Mesendoderm (in vitro differentiated cells): Measurements from ENCODE around the gene SUGCT.
"Not testable (repeated sequence)": the region's sequence is repeated elsewhere in the genome, so short reads cannot be mapped to it uniquely, and the experiment has no call there.

Experiments used
- DNase-seq: peaks from one replicate; pipeline ENCODE4 v3.0.0; 2013
- H2AK5ac ChIP-seq: 2 replicates; pipeline ENCODE4 v1.6.1; 2013; ENCODE audit warnings: low read length, inconsistent platforms
- H2BK120ac ChIP-seq: 2 replicates; pipeline ENCODE4 v1.6.1; 2013; ENCODE audit warnings: low read depth, mild to moderate bottlenecking, low read length, moderate library complexity, mixed read lengths
- H2BK15ac ChIP-seq: replicated peaks from 2 replicates; pipeline ENCODE4 v1.6.1; 2013; ENCODE audit warnings: low read depth, mild to moderate bottlenecking, moderate library complexity
- H2BK5ac ChIP-seq: 2 replicates; pipeline ENCODE4 v1.6.1; 2013; ENCODE audit warnings: low read length, inconsistent platforms
- H3K18ac ChIP-seq: 2 replicates; pipeline ENCODE4 v1.6.1; 2013; ENCODE audit warnings: mild to moderate bottlenecking, low read length, mixed read lengths
- H3K23ac ChIP-seq: one replicate; pipeline ENCODE4 v1.6.1; 2013; ENCODE audit warnings: low read length
- H3K27ac ChIP-seq: 2 replicates; pipeline ENCODE4 v1.5.1; 2013; ENCODE audit warnings: low read depth, mild to moderate bottlenecking, inconsistent platforms, low read length, moderate library complexity
- H3K27me3 ChIP-seq: 2 replicates; pipeline ENCODE4 v1.6.1; 2013; ENCODE audit warnings: low read length, control low read depth, mild to moderate bottlenecking, inconsistent platforms; ENCODE audit not compliant: insufficient read depth, poor library complexity
- H3K36me3 ChIP-seq: 2 replicates; pipeline ENCODE4 v1.6.1; 2013; ENCODE audit warnings: low read length, inconsistent platforms; ENCODE audit not compliant: control insufficient read depth, insufficient read depth
- H3K4ac ChIP-seq: one replicate; pipeline ENCODE4 v1.6.1; 2013; ENCODE audit warnings: low read depth, mild to moderate bottlenecking, low read length, moderate library complexity
- H3K4me1 ChIP-seq: 2 replicates; pipeline ENCODE4 v1.6.1; 2013; ENCODE audit warnings: low read depth, low read length, inconsistent platforms; ENCODE audit not compliant: control insufficient read depth
- H3K4me2 ChIP-seq: 2 replicates; pipeline ENCODE4 v1.6.1; 2013; ENCODE audit warnings: low read length
- H3K4me3 ChIP-seq: 2 replicates; pipeline ENCODE4 v1.5.1; 2013; ENCODE audit warnings: mild to moderate bottlenecking, low read length
- H3K56ac ChIP-seq: one replicate; pipeline ENCODE4 v1.6.1; 2013; ENCODE audit warnings: low read length
- H3K79me1 ChIP-seq: 2 replicates; pipeline ENCODE4 v1.6.1; 2013; ENCODE audit warnings: low read length, inconsistent platforms
- H3K79me2 ChIP-seq: 2 replicates; pipeline ENCODE4 v1.6.1; 2013; ENCODE audit warnings: mild to moderate bottlenecking, low read length; ENCODE audit not compliant: control insufficient read depth, insufficient read depth
- H3K9ac ChIP-seq: 2 replicates; pipeline ENCODE4 v1.6.1; 2013; ENCODE audit warnings: low read length, inconsistent platforms
- H4K5ac ChIP-seq: one replicate; pipeline ENCODE4 v1.6.1; 2013; ENCODE audit warnings: low read length
- H4K8ac ChIP-seq: one replicate; pipeline ENCODE4 v1.6.1; 2013; ENCODE audit warnings: low read depth, mild to moderate bottlenecking, control low read depth, low read length, moderate library complexity
- WGBS: extraction: QIAGEN DNeasy Blood & Tissue Kit; methylation state at CpG from one replicate; pipeline ENCODE4 v1.1.7; 2013; ENCODE audit warnings: low lambda C conversion rate, missing lambda C conversion rate; ENCODE audit not compliant: insufficient coverage; ENCODE audit errors: extremely low coverage; 5-methylcytosine and 5-hydroxymethylcytosine counted together

The SUGCT gene

GRCh38 chr7:40622941-40623501, 488.2 kb downstream of the SUGCT start:
- Histone ChIP-seq H3K79me2 (no peaks in the 10 kb centered on the region), H3K18ac (no peak overlapping the region), H3K56ac (no peak overlapping the region)

GRCh38 chr7:40623863-40624262, 489.1 kb downstream of the SUGCT start:
- Histone ChIP-seq H3K23ac (no peak overlapping the region), H4K5ac (no peak overlapping the region), H3K4me1 (no peaks in the 10 kb centered on the region), H3K27ac (no peak overlapping the region), H2BK120ac (no peak overlapping the region), H2BK15ac (no peak overlapping the region), H3K4me2 (no peak overlapping the region), H3K36me3 (no peaks in the 10 kb centered on the region), H3K18ac (no peak overlapping the region), H2AK5ac (no peak overlapping the region), H3K79me2 (no peaks in the 10 kb centered on the region), H3K27me3 (no peaks in the 10 kb centered on the region), H4K8ac (no peak overlapping the region), H3K9ac (no peak overlapping the region), H3K4me3 (no peak overlapping the region), H2BK5ac (no peak overlapping the region), H3K79me1 (no peaks in the 10 kb centered on the region), H3K4ac (no peak overlapping the region), H3K56ac (no peak overlapping the region)
- no peak for DNase-seq
- no CpG with 5 or more reads among the region's 2 CpGs for WGBS

More at GRCh38 chr7:40622941-40623501, 488.2 kb downstream of the SUGCT start:
- Histone ChIP-seq H3K4me1 (no peaks in the 10 kb centered on the region), H4K8ac (no peak overlapping the region), H3K4me3 (no peak overlapping the region), H3K36me3 (no peaks in the 10 kb centered on the region), H3K4me2 (no peak overlapping the region), H3K27me3 (no peaks in the 10 kb centered on the region), H2BK5ac (no peak overlapping the region), H3K79me1 (no peaks in the 10 kb centered on the region), H3K9ac (no peak overlapping the region), H3K23ac (no peak overlapping the region), H2BK15ac (no peak overlapping the region), H3K27ac (no peak overlapping the region), H2AK5ac (no peak overlapping the region), H2BK120ac (no peak overlapping the region), H4K5ac (no peak overlapping the region), H3K4ac (no peak overlapping the region)
- DNase-seq, result no peak
- 100% methylated on average over 1 of the region's 3 CpGs for WGBS

- H3K56ac ChIP-seq, DNase-seq, H2BK15ac ChIP-seq, H3K4ac ChIP-seq, H3K36me3 ChIP-seq, H3K27me3 ChIP-seq, H3K9ac ChIP-seq, H3K27ac ChIP-seq, H3K4me1 ChIP-seq, H2BK120ac ChIP-seq, H2AK5ac ChIP-seq, H3K79me1 ChIP-seq, H3K18ac ChIP-seq, H3K23ac ChIP-seq, H4K5ac ChIP-seq, H3K79me2 ChIP-seq, H3K4me2 ChIP-seq, H4K8ac ChIP-seq, H3K4me3 ChIP-seq, H2BK5ac ChIP-seq: not testable (repeated sequence)
- no CpG with 5 or more reads among the region's 1 CpG for WGBS
These were observed 492.6 kb downstream of the SUGCT start for GRCh38 chr7:40627361-40627760.

GRCh38 chr7:40629891-40630290, 495.1 kb downstream of the SUGCT start:
- no peak for DNase-seq
- Histone ChIP-seq H3K4ac (no peak overlapping the region), H3K4me1 (no peaks in the 10 kb centered on the region), H2BK120ac (no peak overlapping the region), H3K27ac (no peak overlapping the region), H3K9ac (no peak overlapping the region), H3K18ac (no peak overlapping the region), H4K5ac (no peak overlapping the region), H3K56ac (no peak overlapping the region), H4K8ac (no peak overlapping the region), H3K27me3 (no peaks in the 10 kb centered on the region), H3K4me3 (no peak overlapping the region), H3K36me3 (no peaks in the 10 kb centered on the region), H2BK5ac (no peak overlapping the region), H2BK15ac (no peak overlapping the region), H3K23ac (no peak overlapping the region), H2AK5ac (no peak overlapping the region), H3K4me2 (no peak overlapping the region), H3K79me2 (no peaks in the 10 kb centered on the region), H3K79me1 (no peaks in the 10 kb centered on the region)
- WGBS, result no CpG with 5 or more reads among the region's 5 CpGs

- Histone ChIP-seq H3K4ac (no peak overlapping the region), H3K9ac (no peak overlapping the region), H3K27me3 (no peaks in the 10 kb centered on the region), H3K36me3 (no peaks in the 10 kb centered on the region), H3K4me1 (no peaks in the 10 kb centered on the region), H3K79me1 (no peaks in the 10 kb centered on the region), H3K79me2 (no peaks in the 10 kb centered on the region), H3K56ac (no peak overlapping the region), H2AK5ac (no peak overlapping the region), H4K8ac (no peak overlapping the region), H3K4me3 (no peak overlapping the region), H3K4me2 (no peak overlapping the region), H3K27ac (no peak overlapping the region), H4K5ac (no peak overlapping the region), H3K18ac (no peak overlapping the region), H2BK120ac (no peak overlapping the region), H3K23ac (no peak overlapping the region), H2BK15ac (no peak overlapping the region), H2BK5ac (no peak overlapping the region)
- DNase-seq, result no peak
- WGBS, result no CpG with 5 or more reads among the region's 8 CpGs
These were observed 499.3 kb downstream of the SUGCT start for GRCh38 chr7:40634118-40634517.
